GM19193 (cell line): Measurements from ENCODE around the gene KDM2A.

Experiments
- POLR2A ChIP-seq: IDR thresholded peaks from 4 replicates; pipeline ENCODE4 v1.6.1; 2011; ENCODE audit not compliant: insufficient read depth, insufficient read length; ENCODE audit errors: extremely low read depth

Gene KDM2A

GRCh38 chr11:67264877-67265632, 146.0 kb downstream of the KDM2A start:
- no peak for TF ChIP-seq POLR2A

GRCh38 chr11:67265633-67266448, 146.8 kb downstream of the KDM2A start:
- TF ChIP-seq POLR2A: peak; percentile 21

- no peak for TF ChIP-seq POLR2A
These were observed 147.6 kb downstream of the KDM2A start, which contains the start of gene GRK2 for GRCh38 chr11:67266449-67267187. Gene GRK2, plus strand, starts transcription at chr11:67266473. Its CDS starts 227 bp downstream, at chr11:67266700.

DNA sequence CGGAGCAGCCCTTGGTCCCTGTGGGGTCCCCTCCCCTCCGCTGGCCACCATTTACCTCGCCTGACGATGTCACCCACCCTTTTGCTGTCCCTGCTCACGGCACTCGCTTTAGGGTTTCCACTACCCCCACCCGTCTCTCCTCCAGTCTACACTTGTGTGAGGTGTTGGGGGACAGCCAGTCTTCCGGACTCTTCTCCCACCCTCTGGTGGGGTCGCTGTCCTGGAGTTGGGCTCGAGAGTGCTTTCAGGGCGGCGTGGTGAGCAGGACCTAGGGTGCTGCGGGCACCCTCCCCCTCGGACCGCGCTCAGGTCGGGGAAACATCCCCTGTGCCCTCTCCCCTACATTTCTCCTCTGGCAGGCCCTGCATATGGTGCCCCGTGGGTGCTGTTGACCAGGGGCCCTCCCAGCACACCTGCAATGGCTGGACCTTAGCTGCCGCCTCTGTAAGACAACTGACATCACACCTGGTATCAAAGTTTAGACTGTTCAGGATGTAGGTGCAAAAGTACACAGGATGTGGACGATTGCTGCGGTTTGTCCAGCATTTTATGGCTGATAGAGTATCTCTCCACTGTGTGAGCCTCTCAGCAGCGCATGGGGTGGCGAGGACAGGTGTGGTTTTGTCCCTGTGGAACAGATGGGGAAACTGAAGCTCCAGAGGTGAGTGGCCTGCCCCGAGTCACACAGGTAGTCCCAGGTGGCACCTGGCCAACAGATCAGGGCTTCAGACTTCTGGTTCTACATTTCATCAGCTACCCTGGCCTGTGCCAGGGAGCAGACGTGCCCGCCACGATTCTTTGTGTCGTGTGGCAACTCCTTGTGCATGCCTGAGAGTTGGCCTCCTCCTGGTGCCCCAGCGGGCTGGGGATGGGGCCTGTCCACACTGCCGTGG, 148.4 kb downstream of the KDM2A start:
- peak; percentile 26 for TF ChIP-seq POLR2A

DNA sequence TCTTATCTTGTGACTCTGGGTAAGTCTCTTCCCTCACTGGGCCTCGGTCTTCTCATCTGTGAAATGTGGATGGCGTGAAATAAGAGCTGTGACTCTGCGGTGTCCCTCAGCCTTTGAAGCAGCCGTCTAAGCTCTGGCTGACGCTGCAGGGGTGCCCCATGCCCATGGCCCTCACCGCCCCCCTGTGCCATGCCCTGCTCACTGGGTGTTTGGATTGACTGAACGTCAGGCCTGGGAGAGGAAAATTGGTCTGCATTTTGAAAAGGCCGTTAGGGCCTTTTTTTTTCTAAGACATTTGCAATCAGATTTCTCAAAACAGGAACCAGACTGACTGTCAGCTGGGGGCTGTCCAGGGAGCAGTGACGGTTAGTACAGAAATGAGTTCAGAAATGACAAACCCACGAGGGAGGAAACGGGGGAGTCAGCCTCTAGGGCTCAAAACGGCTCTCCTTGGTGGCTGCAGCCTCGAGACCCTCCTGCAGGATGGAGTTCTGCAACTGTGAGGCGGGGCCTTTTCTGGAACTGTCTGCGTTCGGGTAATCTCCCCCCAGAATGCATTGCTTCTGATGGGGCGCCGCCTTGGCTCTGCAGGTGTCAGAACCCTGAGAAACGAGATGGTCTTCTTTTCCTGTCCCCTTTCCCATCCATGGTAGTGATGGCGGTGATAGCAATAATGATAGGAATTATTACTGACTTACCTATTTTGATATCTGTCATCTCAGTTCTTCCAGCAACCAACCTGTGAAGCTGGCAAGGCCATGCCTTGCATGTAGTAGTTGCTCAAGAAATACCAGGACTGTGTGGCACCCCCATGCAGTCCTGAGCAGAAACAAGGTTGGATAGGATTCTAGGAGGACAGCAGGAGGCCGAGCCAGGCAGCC, 149.3 kb downstream of the KDM2A start:
- TF ChIP-seq POLR2A: peak; percentile 48

- TF ChIP-seq POLR2A: no peak
These were observed 149.9 kb downstream of the KDM2A start for GRCh38 chr11:67268962-67269268.

DNA sequence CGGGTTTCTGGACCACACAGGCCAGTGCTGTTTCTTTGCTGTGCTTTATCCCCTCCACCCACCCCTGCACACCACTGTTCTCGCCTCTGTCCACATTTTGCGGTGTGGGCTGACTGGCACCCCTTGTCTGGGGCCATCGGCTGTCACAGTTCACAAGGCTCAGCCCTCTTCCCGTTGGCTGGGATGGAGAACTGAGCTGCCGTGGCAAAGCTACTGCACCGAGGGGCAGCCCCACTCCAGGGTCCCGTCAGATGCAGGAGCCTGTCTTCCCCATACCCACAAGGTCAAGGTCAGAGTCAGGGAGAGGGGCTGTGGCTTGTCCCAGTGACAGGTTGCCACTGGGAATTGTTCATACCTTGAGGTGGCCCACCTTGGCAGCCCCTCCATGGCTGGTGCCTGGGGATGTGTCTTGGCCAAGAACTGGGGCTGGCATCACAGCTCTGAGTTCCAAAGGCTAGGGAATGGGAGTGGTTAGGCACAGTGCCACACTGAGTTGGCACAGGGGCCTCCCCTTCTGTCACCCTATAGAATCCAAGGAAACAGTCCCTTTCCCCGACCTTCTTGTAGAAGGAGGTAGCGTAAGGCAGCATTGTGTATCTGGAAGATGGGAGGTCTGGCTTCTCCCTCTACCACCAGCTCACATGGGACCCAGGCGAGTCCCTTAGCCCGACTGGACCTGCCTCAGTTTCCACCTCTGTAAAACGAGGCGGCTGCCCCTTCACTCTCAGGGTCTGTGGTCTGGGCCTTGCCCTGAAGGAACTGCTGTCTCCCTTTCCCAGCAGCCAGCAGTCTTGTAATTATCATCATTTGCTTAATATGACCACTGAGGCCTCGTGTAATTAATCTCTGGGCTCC, 150.6 kb downstream of the KDM2A start:
- TF ChIP-seq POLR2A: peak; percentile 22

GRCh38 chr11:67270256-67271204, 151.5 kb downstream of the KDM2A start:
- TF ChIP-seq POLR2A: no peak

- TF ChIP-seq POLR2A: no peak
These were observed 152.1 kb downstream of the KDM2A start for GRCh38 chr11:67271205-67271540.

DNA sequence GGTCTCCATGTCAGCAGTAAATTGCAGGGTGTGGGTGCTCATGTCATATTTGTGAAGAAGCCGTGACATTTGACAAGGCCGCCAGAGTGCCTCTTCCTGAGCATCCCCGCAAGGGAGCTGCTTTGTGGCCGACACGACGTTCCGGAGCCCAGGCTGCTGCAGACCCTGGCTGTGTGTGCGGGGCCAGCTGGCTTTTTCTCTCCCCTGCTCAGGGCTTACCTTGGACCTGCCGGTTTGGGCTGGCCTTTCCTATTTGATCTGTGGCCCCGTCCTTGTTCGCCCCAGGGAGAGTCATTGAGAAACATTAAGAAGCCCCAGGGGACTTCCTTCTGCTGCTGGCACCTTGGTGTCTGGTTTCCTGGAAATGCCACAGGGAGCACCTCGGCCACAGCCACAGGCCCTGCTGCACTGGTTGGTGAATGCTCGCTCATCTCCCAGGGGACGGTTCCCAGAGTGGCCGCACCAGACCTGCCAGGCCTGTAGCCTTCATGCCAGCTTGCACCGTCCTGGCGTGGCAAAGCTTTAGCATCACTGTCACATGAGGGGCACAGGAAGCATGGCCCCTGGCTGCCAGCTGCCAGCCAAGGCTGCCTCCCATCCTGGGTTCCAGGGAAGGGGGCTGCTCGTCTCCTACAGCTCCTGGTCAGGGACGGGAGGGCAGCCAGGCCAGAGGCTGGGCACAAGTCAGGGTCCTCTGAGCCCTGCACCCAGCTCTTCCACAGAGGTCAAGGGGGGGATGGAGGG, 152.7 kb downstream of the KDM2A start:
- no peak for TF ChIP-seq POLR2A
